Stomach (tissue), 9 donors: ENCODE results near the gene BBS9. TPM values are rescaled to one million over a fixed set of nuclear protein-coding genes. Genes with fewer than 3 reads are reported as not detected.

Source experiments
- DNase-seq, 2 donors: peaks; one replicate each; pipeline versions ENCODE4 v3.0.0 to v3.0.0-alpha.2; 2013 to 2019
- H3K27ac ChIP-seq, 5 donors: fragments of 200-600 bp in 4 of 5; sonication (generic) in 4 of 5; one replicate each; pipeline ENCODE4 v1.5.1; 2013 to 2019; ENCODE audit warnings: mild to moderate bottlenecking in 1 of 5, moderate library complexity in 1 of 5
- H3K27me3 ChIP-seq, 3 donors: fragments of 200-600 bp; sonication (generic); one replicate each; pipeline ENCODE4 v1.5.1; 2017 to 2019; ENCODE audit warnings: mixed run types in 1 of 3
- H3K36me3 ChIP-seq, 4 donors: fragments of 200-600 bp; sonication (generic); 1 replicate in 3 of 4; 2 replicates in 1 of 4; pipeline ENCODE4 v1.5.1; 2016 to 2019
- H3K4me1 ChIP-seq, 4 donors: fragments of 200-600 bp; sonication (generic); one replicate each; pipeline ENCODE4 v1.5.1; 2016 to 2019
- H3K4me3 ChIP-seq, 4 donors: fragments of 200-600 bp; sonication (generic) in 3 of 4; one replicate each; pipeline ENCODE4 v1.5.1; 2016 to 2019; ENCODE audit warnings: mild to moderate bottlenecking in 1 of 4
- H3K9me3 ChIP-seq, 4 donors: fragments of 200-600 bp; sonication (generic); one replicate each; pipeline ENCODE4 v1.5.1; 2016 to 2019
- EP300 ChIP-seq: sonication (generic); formaldehyde crosslinking; IDR thresholded peaks from one replicate; pipeline ENCODE4 v1.6.1; 2017; ENCODE audit warnings: antibody characterized with exemption
- POLR2A ChIP-seq, 4 donors: fragments of 450-650 bp; IDR thresholded peaks; one replicate each; pipeline ENCODE4 v1.6.1; 2016; ENCODE audit warnings: antibody characterized with exemption in 4 of 4, control low read depth in 2 of 4, mild to moderate bottlenecking in 1 of 4, moderate library complexity in 1 of 4
- POLR2AphosphoS5 ChIP-seq, 3 donors: sonication (generic); formaldehyde crosslinking; IDR thresholded peaks; one replicate each; pipeline ENCODE4 v1.6.1; 2016; ENCODE audit warnings: antibody characterized with exemption in 3 of 3
- WGBS, 5 donors: extraction: QIAGEN DNeasy Blood & Tissue Kit in 3 of 5; methylation state at CpG; one replicate each; pipeline versions ENCODE4 v1.1.5 to v1.1.7; 2013 to 2018; 5-methylcytosine and 5-hydroxymethylcytosine counted together
- intact Hi-C: fragments of 100-400 bp; cut with DNase I; formaldehyde crosslinking; loops from one replicate; pipeline ENCODE4 v1.15.1; 2023; ENCODE audit warnings: low total_unique reads
- polyA plus RNA-seq, 3 donors: library from polyadenylated mRNA; stranded (reverse); fragments of 200-250 nt; gene quantifications; one replicate each; pipeline ENCODE4 v1.2.3, GENCODE V29; 2013
- total RNA-seq, 5 donors: library from RNA; depleted of rRNA; stranded (reverse); fragments of >200 nt; gene quantifications; one replicate each; pipeline versions ENCODE4 v1.1.0 to v1.2.3, GENCODE V29; 2014 to 2016
- TF ChIP-seq, protein P1 (sequence below), 7 experiments: fragments of 450-650 bp in 4 of 7; fragments of 200-600 bp in 3 of 7; sonication (generic) in 3 of 7; IDR thresholded peaks; one replicate each; pipeline ENCODE4 v1.5.1; 2016 to 2019; ENCODE audit warnings: antibody characterized with exemption in 7 of 7, control low read depth in 2 of 7, mild to moderate bottlenecking in 1 of 7
- donor health status: healthy with polysubstance abuse.
- donor health status: Bipolar disorder and iron deficiency.
- donor health status: healthy.

The BBS9 gene
- total and polyA plus RNA-seq, 8 donors = 3.2 to 43.9 (median 5.9) TPM

DNA sequence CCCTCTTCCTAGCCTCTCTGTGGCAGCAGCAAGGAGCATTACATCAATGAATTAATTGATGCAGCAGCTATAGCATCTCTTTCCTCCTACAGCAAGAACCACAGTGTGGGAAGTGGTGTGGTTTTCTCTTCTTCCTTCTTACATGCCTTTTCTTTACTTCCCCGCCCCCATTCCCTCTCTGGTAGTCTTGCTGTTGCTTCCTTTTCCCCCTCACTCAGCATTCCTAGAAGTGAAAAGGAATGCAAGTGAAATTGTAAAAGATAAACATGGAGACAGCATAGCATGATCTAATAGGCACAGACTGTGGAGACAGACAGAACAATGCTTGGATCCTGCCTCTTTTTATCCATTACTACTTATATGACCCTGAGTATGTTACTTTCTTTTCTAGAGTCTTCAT, 405.5 kb downstream of the BBS9 start:
- Histone ChIP-seq H3K4me3 (no peak overlapping the region), H3K27ac (no peak overlapping the region), H3K9me3 (peaks cover 0 to 6% (median 3%) of the 10 kb centered on the region in 4 donors), H3K36me3 (peaks cover 0 to 14% (median 2%) of the 10 kb centered on the region in 4 donors), H3K27me3 (no peaks in the 10 kb centered on the region), H3K4me1 (no peaks in the 10 kb centered on the region)
- DNase-seq = peak in 1 of 2 donors; percentile 30
- 48 to 84% (median 76%) methylated on average over 1 of the region's 1 CpG for WGBS, 5 donors
- TF ChIP-seq, protein P1, sequence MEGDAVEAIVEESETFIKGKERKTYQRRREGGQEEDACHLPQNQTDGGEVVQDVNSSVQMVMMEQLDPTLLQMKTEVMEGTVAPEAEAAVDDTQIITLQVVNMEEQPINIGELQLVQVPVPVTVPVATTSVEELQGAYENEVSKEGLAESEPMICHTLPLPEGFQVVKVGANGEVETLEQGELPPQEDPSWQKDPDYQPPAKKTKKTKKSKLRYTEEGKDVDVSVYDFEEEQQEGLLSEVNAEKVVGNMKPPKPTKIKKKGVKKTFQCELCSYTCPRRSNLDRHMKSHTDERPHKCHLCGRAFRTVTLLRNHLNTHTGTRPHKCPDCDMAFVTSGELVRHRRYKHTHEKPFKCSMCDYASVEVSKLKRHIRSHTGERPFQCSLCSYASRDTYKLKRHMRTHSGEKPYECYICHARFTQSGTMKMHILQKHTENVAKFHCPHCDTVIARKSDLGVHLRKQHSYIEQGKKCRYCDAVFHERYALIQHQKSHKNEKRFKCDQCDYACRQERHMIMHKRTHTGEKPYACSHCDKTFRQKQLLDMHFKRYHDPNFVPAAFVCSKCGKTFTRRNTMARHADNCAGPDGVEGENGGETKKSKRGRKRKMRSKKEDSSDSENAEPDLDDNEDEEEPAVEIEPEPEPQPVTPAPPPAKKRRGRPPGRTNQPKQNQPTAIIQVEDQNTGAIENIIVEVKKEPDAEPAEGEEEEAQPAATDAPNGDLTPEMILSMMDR (IDR thresholded peaks at IDR 0.05) = no peak
- TF ChIP-seq POLR2A (IDR thresholded peaks at IDR 0.05) (no peak), POLR2AphosphoS5 (IDR thresholded peaks at IDR 0.05) (no peak), EP300 (no peak)
- intact Hi-C loops = no loop called here

DNA sequence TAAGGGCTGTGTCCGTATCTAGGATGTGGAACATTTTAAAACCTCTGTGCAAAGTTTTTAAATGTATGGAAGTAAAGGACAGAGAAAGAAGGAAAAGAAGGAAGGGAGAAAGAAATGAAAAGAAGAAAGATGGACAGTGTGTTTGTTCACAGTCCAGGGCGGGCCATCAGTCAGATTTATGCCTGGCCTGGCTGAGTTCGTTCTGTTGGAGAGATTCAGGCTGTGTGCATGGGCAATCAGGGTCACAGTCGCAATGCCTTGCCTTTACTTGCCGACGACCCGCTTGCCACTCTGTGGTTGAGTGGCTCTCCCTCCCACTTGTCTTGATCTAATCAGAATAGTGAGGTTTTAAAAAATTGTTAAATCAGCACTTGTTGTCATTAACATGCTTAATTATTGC, 406.6 kb downstream of the BBS9 start:
- Histone ChIP-seq H3K27me3 (no peaks in the 10 kb centered on the region), H3K27ac (no peak overlapping the region), H3K9me3 (peaks cover 0 to 6% (median 3%) of the 10 kb centered on the region in 4 donors), H3K4me3 (no peak overlapping the region), H3K36me3 (peaks cover 0 to 14% (median 2%) of the 10 kb centered on the region in 4 donors), H3K4me1 (no peaks in the 10 kb centered on the region)
- 73 to 94% (median 86%) methylated on average over 7 of the region's 7 CpGs for WGBS, 5 donors
- intact Hi-C loops = no loop called here
- no peak for DNase-seq
- TF ChIP-seq EP300 = no peak
- no peak for TF ChIP-seq POLR2AphosphoS5 (IDR thresholded peaks at IDR 0.05)
- TF ChIP-seq, protein P1 (IDR thresholded peaks at IDR 0.05) = no peak
- TF ChIP-seq POLR2A (IDR thresholded peaks at IDR 0.05) = no peak

DNA sequence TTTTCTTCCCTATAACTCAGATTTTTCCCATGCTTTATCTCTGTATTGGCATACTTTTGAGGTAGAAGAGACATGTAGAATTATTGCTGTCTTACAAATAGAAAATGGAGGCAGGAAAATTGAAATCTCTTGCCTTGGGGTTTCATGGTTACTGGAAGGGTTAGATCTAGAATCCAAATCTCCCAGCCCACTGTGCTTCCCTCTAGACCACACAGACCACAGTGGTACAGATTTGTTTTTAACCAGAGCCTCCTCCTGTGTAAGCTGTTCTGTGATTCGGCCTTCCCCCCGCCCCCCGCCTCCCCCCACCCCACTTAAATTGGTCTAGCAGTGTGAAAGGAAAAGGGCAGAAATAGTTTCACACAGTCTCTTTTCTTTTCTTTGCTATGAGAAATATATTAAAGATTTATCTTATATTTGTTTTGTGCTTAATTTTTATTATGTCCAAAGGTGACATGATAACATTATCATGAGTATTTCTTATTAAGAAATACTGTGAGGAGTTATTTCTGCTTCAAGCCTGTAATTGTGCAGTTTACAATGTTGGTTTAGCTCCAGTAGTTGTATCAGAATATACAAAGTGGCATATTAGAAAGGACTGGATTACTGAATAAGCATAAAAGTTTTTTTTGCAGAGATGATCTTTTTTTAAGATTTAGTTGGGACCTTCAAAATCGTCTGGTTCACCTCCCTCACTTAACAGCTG, 407.2 kb downstream of the BBS9 start:
- intact Hi-C loops = no loop called here
- no peaks in the 10 kb centered on the region for H3K4me1 ChIP-seq
- 28 to 52% (median 41%) methylated on average over 4 of the region's 4 CpGs for WGBS, 5 donors

GRCh38 chr7:33537104-33537477, 407.7 kb downstream of the BBS9 start:
- Histone ChIP-seq H3K27ac (no peak overlapping the region), H3K9me3 (peaks cover 0 to 6% (median 3%) of the 10 kb centered on the region in 4 donors), H3K36me3 (peaks cover 0 to 14% (median 2%) of the 10 kb centered on the region in 4 donors), H3K27me3 (no peaks in the 10 kb centered on the region), H3K4me1 (no peaks in the 10 kb centered on the region), H3K4me3 (no peak overlapping the region)
- DNase-seq = no peak
- intact Hi-C loops = no loop called here
- TF ChIP-seq, protein P1 (IDR thresholded peaks at IDR 0.05) = no peak
- TF ChIP-seq EP300 (no peak), POLR2A (IDR thresholded peaks at IDR 0.05) (no peak), POLR2AphosphoS5 (IDR thresholded peaks at IDR 0.05) (no peak)
- 86 to 95% (median 92%) methylated on average over 3 of the region's 3 CpGs for WGBS, 5 donors

More for the DNA sequence above, 407.2 kb downstream of the BBS9 start:
- Histone ChIP-seq H3K27ac (no peak overlapping the region), H3K9me3 (peaks cover 0 to 6% (median 3%) of the 10 kb centered on the region in 4 donors), H3K27me3 (no peaks in the 10 kb centered on the region), H3K36me3 (peaks cover 0 to 14% (median 2%) of the 10 kb centered on the region in 4 donors), H3K4me3 (no peak overlapping the region)
- TF ChIP-seq POLR2AphosphoS5 (IDR thresholded peaks at IDR 0.05) (no peak), POLR2A (IDR thresholded peaks at IDR 0.05) (no peak), EP300 (no peak)
- TF ChIP-seq, protein P1 (IDR thresholded peaks at IDR 0.05) = no peak
- no peak for DNase-seq
